H9 (cell line): Measurements from ENCODE around the gene EPS8L1. TPM values are rescaled to one million over a fixed set of nuclear protein-coding genes. Genes with fewer than 3 reads are reported as not detected.

ENCODE experiments used
- DNase-seq: peaks from one replicate; pipeline ENCODE4 v3.0.0-alpha.2; 2017
- H2AFZ ChIP-seq: one replicate; pipeline ENCODE4 v1.6.1; 2013; ENCODE audit warnings: mild to moderate bottlenecking, low read length, control low read depth, moderate library complexity
- H2AK5ac ChIP-seq: 2 replicates; pipeline ENCODE4 v1.6.1; 2013; ENCODE audit warnings: low read length, control low read depth, mixed read lengths; ENCODE audit not compliant: insufficient read length
- H2BK120ac ChIP-seq: one replicate; pipeline ENCODE4 v1.6.1; 2013; ENCODE audit warnings: low read depth, mild to moderate bottlenecking, low read length, control low read depth, inconsistent platforms; ENCODE audit not compliant: poor library complexity, severe bottlenecking
- H2BK12ac ChIP-seq: 2 replicates; pipeline ENCODE4 v1.6.1; 2013; ENCODE audit warnings: low read length, control low read depth, mixed read lengths, low read depth; ENCODE audit not compliant: insufficient read length
- H2BK15ac ChIP-seq: 2 replicates; pipeline ENCODE4 v1.6.1; 2013; ENCODE audit warnings: low read depth, low read length, control low read depth
- H2BK20ac ChIP-seq: one replicate; pipeline ENCODE4 v1.6.1; 2013; ENCODE audit warnings: low read depth, mild to moderate bottlenecking, low read length, control low read depth, inconsistent platforms; ENCODE audit not compliant: poor library complexity, severe bottlenecking
- H2BK5ac ChIP-seq: 2 replicates; pipeline ENCODE4 v1.6.1; 2013; ENCODE audit warnings: low read length, control low read depth, mixed read lengths; ENCODE audit not compliant: insufficient read length
- H3K14ac ChIP-seq: 2 replicates; pipeline ENCODE4 v1.6.1; 2013; ENCODE audit warnings: low read length, control low read depth; ENCODE audit not compliant: insufficient read depth
- H3K18ac ChIP-seq: 2 replicates; pipeline ENCODE4 v1.6.1; 2013; ENCODE audit warnings: low read depth, mild to moderate bottlenecking, mixed read lengths, low read length, control low read depth; ENCODE audit not compliant: insufficient read length
- H3K23ac ChIP-seq: 2 replicates; pipeline ENCODE4 v1.6.1; 2013; ENCODE audit warnings: low read length, control low read depth, mixed read lengths, low read depth; ENCODE audit not compliant: insufficient read length
- H3K23me2 ChIP-seq: 2 replicates; pipeline ENCODE4 v1.6.1; 2013; ENCODE audit warnings: low read depth, mild to moderate bottlenecking, mixed read lengths, low read length, control low read depth; ENCODE audit not compliant: insufficient read length, poor library complexity, severe bottlenecking
- H3K27ac ChIP-seq: 2 replicates; pipeline ENCODE4 v1.5.1; 2013; ENCODE audit warnings: low read length, control low read depth, mixed read lengths, low read depth; ENCODE audit not compliant: insufficient read length
- H3K27me3 ChIP-seq: 2 replicates; pipeline ENCODE4 v1.6.1; 2013; ENCODE audit warnings: low read length, control low read depth, inconsistent platforms; ENCODE audit not compliant: insufficient read depth
- H3K4ac ChIP-seq: 2 replicates; pipeline ENCODE4 v1.6.1; 2013; ENCODE audit warnings: low read depth, mild to moderate bottlenecking, control low read depth, inconsistent platforms, low read length, moderate library complexity
- H3K4me1 ChIP-seq: 2 replicates; pipeline ENCODE4 v1.6.1; 2013; ENCODE audit warnings: low read length, control low read depth, inconsistent platforms; ENCODE audit not compliant: insufficient read depth
- H3K4me2 ChIP-seq: 2 replicates; pipeline ENCODE4 v1.6.1; 2013; ENCODE audit warnings: low read length, control low read depth, mixed read lengths; ENCODE audit not compliant: insufficient read length, insufficient read depth
- H3K56ac ChIP-seq: 2 replicates; pipeline ENCODE4 v1.6.1; 2013; ENCODE audit warnings: low read depth, mild to moderate bottlenecking, mixed read lengths, low read length, control low read depth; ENCODE audit not compliant: insufficient read length
- H3K79me1 ChIP-seq: 2 replicates; pipeline ENCODE4 v1.6.1; 2013; ENCODE audit warnings: low read depth, mild to moderate bottlenecking, moderate library complexity, low read length, control low read depth, inconsistent platforms; ENCODE audit not compliant: insufficient read depth, poor library complexity, severe bottlenecking
- H3K79me2 ChIP-seq: 2 replicates; pipeline ENCODE4 v1.6.1; 2013; ENCODE audit warnings: low read length, control low read depth, inconsistent platforms; ENCODE audit not compliant: insufficient read depth
- H3K9ac ChIP-seq: 2 replicates; pipeline ENCODE4 v1.6.1; 2013; ENCODE audit warnings: low read length, control low read depth, mixed read lengths; ENCODE audit not compliant: insufficient read length; ENCODE audit errors: extremely low read depth
- H3K9me3 ChIP-seq: one replicate; pipeline ENCODE4 v1.6.1; 2013; ENCODE audit warnings: low read depth, low read length, inconsistent platforms; ENCODE audit not compliant: control insufficient read depth
- H3T11ph ChIP-seq: one replicate; pipeline ENCODE4 v1.6.1; 2013; ENCODE audit warnings: mild to moderate bottlenecking, low read length, control low read depth, inconsistent platforms
- H4K20me1 ChIP-seq: one replicate; pipeline ENCODE4 v1.6.1; 2013; ENCODE audit not compliant: control insufficient read depth, insufficient read length, insufficient read depth
- H4K5ac ChIP-seq: 2 replicates; pipeline ENCODE4 v1.6.1; 2013; ENCODE audit warnings: low read depth, mild to moderate bottlenecking, mixed read lengths, low read length, control low read depth; ENCODE audit not compliant: insufficient read length
- H4K8ac ChIP-seq: replicated peaks from 2 replicates; pipeline ENCODE4 v1.6.1; 2013; ENCODE audit warnings: low read length, control low read depth, mixed read lengths, low read depth; ENCODE audit not compliant: insufficient read length
- H4K91ac ChIP-seq: 2 replicates; pipeline ENCODE4 v1.6.1; 2013; ENCODE audit warnings: low read depth, mild to moderate bottlenecking, moderate library complexity, mixed read lengths, low read length, control low read depth; ENCODE audit not compliant: insufficient read length
- H3K27ac Mint-ChIP-seq, 3 experiments: 2 replicates in 2 of 3; 3 replicates in 1 of 3; pipeline ENCODE4 v1.8.0; 2020 to 2021; ENCODE audit warnings: mixed read lengths in 3 of 3, mild to moderate bottlenecking in 1 of 3, moderate library complexity in 1 of 3
- H3K27me3 Mint-ChIP-seq: 2 replicates; pipeline ENCODE4 v1.8.0; 2021; ENCODE audit warnings: low read depth, mild to moderate bottlenecking, moderate library complexity, mixed read lengths
- H3K36me3 Mint-ChIP-seq, 3 experiments: 2 replicates in 2 of 3; 3 replicates in 1 of 3; pipeline ENCODE4 v1.8.0; 2020 to 2021; ENCODE audit warnings: low read depth in 3 of 3, mixed read lengths in 3 of 3; ENCODE audit not compliant: insufficient read depth in 1 of 3
- H3K4me1 Mint-ChIP-seq, 2 experiments: 2 replicates each; pipeline ENCODE4 v1.8.0; 2020; ENCODE audit warnings: mixed read lengths in 2 of 2
- H3K4me3 Mint-ChIP-seq, 2 experiments: 2 replicates in 1 of 2; 3 replicates in 1 of 2; pipeline ENCODE4 v1.8.0; 2020 to 2021; ENCODE audit warnings: mild to moderate bottlenecking in 2 of 2, mixed read lengths in 2 of 2, moderate library complexity in 1 of 2
- H3K9me3 Mint-ChIP-seq, 2 experiments: 2 replicates in 1 of 2; 3 replicates in 1 of 2; pipeline ENCODE4 v1.8.0; 2020; ENCODE audit warnings: mild to moderate bottlenecking in 2 of 2, mixed read lengths in 2 of 2, moderate library complexity in 1 of 2
- WGBS: extraction: QIAGEN DNeasy Blood & Tissue Kit; methylation state at CpG from one replicate; pipeline ENCODE4 v1.1.7; 2013; ENCODE audit warnings: missing lambda C conversion rate, low lambda C conversion rate, mixed read lengths; ENCODE audit not compliant: insufficient read length; ENCODE audit errors: extremely low coverage; 5-methylcytosine and 5-hydroxymethylcytosine counted together
- total RNA-seq: library from RNA; stranded (reverse); gene quantifications from 2 replicates; pipeline ENCODE4 v1.2.1, GENCODE V29; 2021
- TF ChIP-seq, protein P1 (sequence below): fragments of 200-600 bp; sonication (generic); conservative IDR thresholded peaks from 3 replicates; pipeline ENCODE4 v1.8.0; 2021; ENCODE audit warnings: antibody characterized with exemption, mild to moderate bottlenecking

EPS8L1 gene
- total RNA-seq, 1 experiment from 2014 or later, result 24.0 TPM

DNA sequence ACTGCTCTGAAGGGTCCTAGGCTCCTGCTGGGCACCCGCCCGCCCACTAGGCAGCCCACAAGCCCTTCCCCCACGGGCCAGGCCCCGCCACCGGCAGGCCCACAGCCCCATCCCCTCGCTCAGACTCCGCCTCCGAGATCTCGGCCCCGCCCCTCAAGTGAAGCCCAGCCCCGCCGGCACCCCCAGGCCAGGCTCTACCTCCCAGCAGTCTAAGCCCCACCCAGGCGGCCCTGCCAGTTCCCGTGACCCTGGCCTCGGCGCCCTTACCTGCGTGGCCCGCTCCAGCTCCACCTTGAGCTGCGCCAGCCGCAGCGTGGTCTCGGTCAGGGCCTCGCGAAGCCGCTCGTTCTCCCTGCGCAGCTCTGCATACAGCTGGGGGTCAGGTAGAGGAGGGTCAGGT is 16.3 kb downstream of the EPS8L1 start:
- Histone ChIP-seq H4K91ac (no peak overlapping the region), H4K20me1 (peaks cover 2% of the 10 kb centered on the region), H3K9me3 (no peaks in the 10 kb centered on the region), H2BK120ac (no peak overlapping the region), H3K14ac (no peak overlapping the region), H3K4ac (no peak overlapping the region), H3K18ac (no peak overlapping the region), H3K23me2 (peaks cover 13% of the 10 kb centered on the region), H2BK20ac (no peak overlapping the region), H3K9ac (no peak overlapping the region), H3T11ph (no peak overlapping the region), H4K5ac (no peak overlapping the region), H4K8ac (no peak overlapping the region), H2BK15ac (no peak overlapping the region), H3K23ac (no peak overlapping the region), H3K27ac (no peak overlapping the region), H3K4me1 (peaks cover 9% of the 10 kb centered on the region; the same call in 1 of the 2 replicates), H2AFZ (no peak overlapping the region), H2AK5ac (no peak overlapping the region), H3K27me3 (no peaks in the 10 kb centered on the region), H3K79me2 (no peaks in the 10 kb centered on the region), H3K56ac (no peak overlapping the region), H3K79me1 (no peaks in the 10 kb centered on the region), H2BK5ac (no peak overlapping the region), H3K4me2 (peak overlapping the region; percentile 44), H2BK12ac (no peak overlapping the region)
- peak; percentile 91 for DNase-seq
- no CpG with 5 or more reads among the region's 27 CpGs for WGBS
- Mint-ChIP-seq H3K27me3 (peaks cover 7% of the 10 kb centered on the region), H3K36me3 (peaks cover 13 to 27% (median 25%) of the 10 kb centered on the region in 3 experiments; a peak in 6 of 7 replicates), H3K4me3 (peak overlapping the region in 1 of 2 experiments; percentile 66; a peak in 3 of 5 replicates), H3K9me3 (no peaks in the 10 kb centered on the region), H3K27ac (peak overlapping the region in 1 of 3 experiments; percentile 77; a peak in 1 of 7 replicates), H3K4me1 (peaks cover 26 to 45% of the 10 kb centered on the region in 2 experiments)
- TF ChIP-seq, protein P1, sequence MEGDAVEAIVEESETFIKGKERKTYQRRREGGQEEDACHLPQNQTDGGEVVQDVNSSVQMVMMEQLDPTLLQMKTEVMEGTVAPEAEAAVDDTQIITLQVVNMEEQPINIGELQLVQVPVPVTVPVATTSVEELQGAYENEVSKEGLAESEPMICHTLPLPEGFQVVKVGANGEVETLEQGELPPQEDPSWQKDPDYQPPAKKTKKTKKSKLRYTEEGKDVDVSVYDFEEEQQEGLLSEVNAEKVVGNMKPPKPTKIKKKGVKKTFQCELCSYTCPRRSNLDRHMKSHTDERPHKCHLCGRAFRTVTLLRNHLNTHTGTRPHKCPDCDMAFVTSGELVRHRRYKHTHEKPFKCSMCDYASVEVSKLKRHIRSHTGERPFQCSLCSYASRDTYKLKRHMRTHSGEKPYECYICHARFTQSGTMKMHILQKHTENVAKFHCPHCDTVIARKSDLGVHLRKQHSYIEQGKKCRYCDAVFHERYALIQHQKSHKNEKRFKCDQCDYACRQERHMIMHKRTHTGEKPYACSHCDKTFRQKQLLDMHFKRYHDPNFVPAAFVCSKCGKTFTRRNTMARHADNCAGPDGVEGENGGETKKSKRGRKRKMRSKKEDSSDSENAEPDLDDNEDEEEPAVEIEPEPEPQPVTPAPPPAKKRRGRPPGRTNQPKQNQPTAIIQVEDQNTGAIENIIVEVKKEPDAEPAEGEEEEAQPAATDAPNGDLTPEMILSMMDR, result no peak
